HL-60 (cell line): ENCODE data around the gene SETBP1.

Source experiments
- DNase-seq, 2 experiments: peaks; one replicate each; pipeline ENCODE4 v3.0.0-alpha.2; 2010 to 2020; ENCODE audit warnings: low read depth in 1 of 2, low spot score in 1 of 2
- H3K27ac ChIP-seq: fragments of 250-450 bp; sonication (Bioruptor Pico); replicated peaks from 2 replicates; pipeline ENCODE4 v1.5.1; 2020; ENCODE audit warnings: mild to moderate bottlenecking, moderate library complexity
- H3K27me3 ChIP-seq: fragments of 250-450 bp; sonication (Bioruptor Pico); 2 replicates; pipeline ENCODE4 v1.5.1; 2021; ENCODE audit warnings: mild to moderate bottlenecking, moderate library complexity; ENCODE audit not compliant: insufficient read depth, poor library complexity, severe bottlenecking
- H3K4me3 ChIP-seq: replicated peaks from 2 replicates; pipeline ENCODE4 v1.5.1; 2011; ENCODE audit warnings: mild to moderate bottlenecking, control low read depth, low read length; ENCODE audit not compliant: insufficient read depth
- CTCF ChIP-seq: IDR thresholded peaks from one replicate; pipeline ENCODE4 v1.5.1; 2011; ENCODE audit warnings: low read length, control low read depth, inconsistent platforms; ENCODE audit not compliant: insufficient read depth
- GABPA ChIP-seq: IDR thresholded peaks from 2 replicates; pipeline ENCODE4 v1.6.1; 2012; ENCODE audit warnings: low read depth
- POLR2AphosphoS5 ChIP-seq: IDR thresholded peaks from 2 replicates; pipeline ENCODE4 v1.6.1; 2012; ENCODE audit warnings: low read depth
- REST ChIP-seq: IDR thresholded peaks from 2 replicates; pipeline ENCODE4 v1.6.1; 2012; ENCODE audit warnings: low read depth; ENCODE audit not compliant: insufficient replicate concordance
- SPI1 ChIP-seq: IDR thresholded peaks from 2 replicates; pipeline ENCODE4 v1.6.1; 2012; ENCODE audit warnings: low read depth, mild to moderate bottlenecking, borderline replicate concordance

The SETBP1 gene

GRCh38 chr18:45007531-45007930 lies 326.8 kb downstream of the SETBP1 start:
- Histone ChIP-seq H3K27me3 (no peaks in the 10 kb centered on the region), H3K4me3 (no peak overlapping the region), H3K27ac (no peak overlapping the region)
- no peak for TF ChIP-seq REST
- TF ChIP-seq SPI1, result no peak
- no peak for TF ChIP-seq GABPA
- DNase-seq, result no peak

- no peak for TF ChIP-seq CTCF
- TF ChIP-seq POLR2AphosphoS5, result no peak
- TF ChIP-seq GABPA, result no peak
- no peak for TF ChIP-seq SPI1
- no peak for TF ChIP-seq REST
- Histone ChIP-seq H3K27ac (no peak overlapping the region), H3K27me3 (no peaks in the 10 kb centered on the region), H3K4me3 (no peak overlapping the region)
- no peak for DNase-seq
Measured at GRCh38 chr18:45008694-45009413, 328.2 kb downstream of the SETBP1 start.

GRCh38 chr18:45009756-45010155 lies 329.1 kb downstream of the SETBP1 start:
- Histone ChIP-seq H3K27ac (no peak overlapping the region), H3K4me3 (no peak overlapping the region), H3K27me3 (no peaks in the 10 kb centered on the region)
- no peak for DNase-seq
- no peak for TF ChIP-seq POLR2AphosphoS5
- no peak for TF ChIP-seq SPI1
- no peak for TF ChIP-seq CTCF
- no peak for TF ChIP-seq GABPA
- no peak for TF ChIP-seq REST
